ENCODE results near the gene PLCE1. TPM values are rescaled to one million over a fixed set of nuclear protein-coding genes. Genes with fewer than 3 reads are reported as not detected.

The PLCE1 gene
- total RNA-seq, 1 experiment from 2014 or later = 0.13 TPM

DNA sequence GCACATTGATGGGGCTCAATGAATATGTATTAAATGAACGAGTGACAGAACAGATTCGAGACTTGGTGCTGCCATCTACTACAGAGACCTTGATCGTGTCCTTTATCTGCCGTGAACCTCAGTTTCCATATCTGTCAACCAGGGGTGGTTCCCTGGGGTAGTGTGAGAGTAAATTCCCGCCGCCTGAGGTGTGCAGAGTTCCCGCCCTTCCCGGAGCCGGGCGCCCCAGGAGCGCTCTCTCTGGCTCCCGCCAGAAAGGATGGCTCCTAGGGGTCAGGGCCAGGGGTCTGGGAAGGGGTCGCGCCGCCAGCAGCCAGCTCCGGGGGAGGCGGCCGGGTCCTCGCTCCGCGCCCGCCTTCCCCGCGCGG lies 333 bp upstream of the PLCE1 start:
- Histone ChIP-seq H4K20me1 (ENCODE audit: control insufficient read depth, insufficient read depth, insufficient read length) (no peaks in the 10 kb centered on the region), H3K23me2 (ENCODE audit: insufficient read length, low read depth, low read length, poor library complexity, severe bottlenecking) (peaks cover 6% of the 10 kb centered on the region), H3K14ac (ENCODE audit: insufficient read depth, low read length) (no peak overlapping the region), H2BK20ac (ENCODE audit: low read depth, low read length, poor library complexity, severe bottlenecking) (no peak overlapping the region), H4K8ac (replicated peaks; ENCODE audit: insufficient read length, low read depth, low read length) (no peak overlapping the region), H2AFZ (ENCODE audit: low read length) (no peak overlapping the region), H4K5ac (ENCODE audit: insufficient read length, low read depth, low read length) (no peak overlapping the region), H2BK12ac (ENCODE audit: insufficient read length, low read depth, low read length) (no peak overlapping the region), H3K4me2 (ENCODE audit: insufficient read depth, insufficient read length, low read length) (peak overlapping the region; percentile 44), H3K27me3 (ENCODE audit: insufficient read depth, low read length) (peaks cover 41% of the 10 kb centered on the region), H2BK5ac (ENCODE audit: insufficient read length, low read length) (no peak overlapping the region), H2BK120ac (ENCODE audit: low read depth, low read length, poor library complexity, severe bottlenecking) (no peak overlapping the region), H3K79me1 (ENCODE audit: insufficient read depth, low read depth, low read length, poor library complexity, severe bottlenecking) (no peaks in the 10 kb centered on the region), H3T11ph (ENCODE audit: low read length) (no peak overlapping the region), H3K79me2 (ENCODE audit: insufficient read depth, low read length) (no peaks in the 10 kb centered on the region), H2AK5ac (ENCODE audit: insufficient read length, low read length) (no peak overlapping the region), H3K23ac (ENCODE audit: insufficient read length, low read depth, low read length) (no peak overlapping the region), H2BK15ac (ENCODE audit: low read depth, low read length) (no peak overlapping the region), H3K9ac (ENCODE audit: extremely low read depth, insufficient read length, low read length) (no peak overlapping the region), H4K91ac (ENCODE audit: insufficient read length, low read depth, low read length) (no peak overlapping the region), H3K9me3 (ENCODE audit: control insufficient read depth, low read depth, low read length) (no peaks in the 10 kb centered on the region), H3K56ac (ENCODE audit: insufficient read length, low read depth, low read length) (no peak overlapping the region), H3K4ac (ENCODE audit: low read depth, low read length) (no peak overlapping the region), H3K27ac (ENCODE audit: insufficient read length, low read depth, low read length) (no peak overlapping the region), H3K4me1 (ENCODE audit: insufficient read depth, low read length) (no peaks in the 10 kb centered on the region), H3K18ac (ENCODE audit: insufficient read length, low read depth, low read length) (no peak overlapping the region)
- Mint-ChIP-seq H3K4me3 (peak overlapping the region; percentile 56 to 82), H3K9me3 (no peaks in the 10 kb centered on the region; a peak in 2 of 5 replicates), H3K36me3 (ENCODE audit: insufficient read depth in 1 of 3, low read depth in 3 of 3) (no peaks in the 10 kb centered on the region), H3K27me3 (ENCODE audit: low read depth) (peaks cover 92% of the 10 kb centered on the region), H3K4me1 (peaks cover 17 to 21% of the 10 kb centered on the region in 2 experiments), H3K27ac (no peak overlapping the region; a peak in 1 of 7 replicates)
- TF ChIP-seq, protein P1, sequence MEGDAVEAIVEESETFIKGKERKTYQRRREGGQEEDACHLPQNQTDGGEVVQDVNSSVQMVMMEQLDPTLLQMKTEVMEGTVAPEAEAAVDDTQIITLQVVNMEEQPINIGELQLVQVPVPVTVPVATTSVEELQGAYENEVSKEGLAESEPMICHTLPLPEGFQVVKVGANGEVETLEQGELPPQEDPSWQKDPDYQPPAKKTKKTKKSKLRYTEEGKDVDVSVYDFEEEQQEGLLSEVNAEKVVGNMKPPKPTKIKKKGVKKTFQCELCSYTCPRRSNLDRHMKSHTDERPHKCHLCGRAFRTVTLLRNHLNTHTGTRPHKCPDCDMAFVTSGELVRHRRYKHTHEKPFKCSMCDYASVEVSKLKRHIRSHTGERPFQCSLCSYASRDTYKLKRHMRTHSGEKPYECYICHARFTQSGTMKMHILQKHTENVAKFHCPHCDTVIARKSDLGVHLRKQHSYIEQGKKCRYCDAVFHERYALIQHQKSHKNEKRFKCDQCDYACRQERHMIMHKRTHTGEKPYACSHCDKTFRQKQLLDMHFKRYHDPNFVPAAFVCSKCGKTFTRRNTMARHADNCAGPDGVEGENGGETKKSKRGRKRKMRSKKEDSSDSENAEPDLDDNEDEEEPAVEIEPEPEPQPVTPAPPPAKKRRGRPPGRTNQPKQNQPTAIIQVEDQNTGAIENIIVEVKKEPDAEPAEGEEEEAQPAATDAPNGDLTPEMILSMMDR (conservative IDR thresholded peaks at IDR 0.05) = no peak
- DNase-seq = no peak
- WGBS (ENCODE audit: extremely low coverage, insufficient read length, low lambda C conversion rate) = no CpG with 5 or more reads among the region's 25 CpGs

Data from H9 (cell line).